GM18951 (cell line): ENCODE measurements around the gene TRUB2.

Experiments used
- POLR2A ChIP-seq: IDR thresholded peaks from 4 replicates; pipeline ENCODE4 v1.6.1; 2011; ENCODE audit warnings: mild to moderate bottlenecking; ENCODE audit not compliant: insufficient read length, insufficient read depth; ENCODE audit errors: extremely low read depth
- in situ Hi-C: fragments of 300-500 bp; cut with MboI; formaldehyde crosslinking; loops from one replicate; pipeline ENCODE4 v1.12.0; 2022; ENCODE audit warnings: low sequenced_read_pairs, mixed read lengths, inconsistent platforms; ENCODE audit not compliant: unreplicated experiment

The TRUB2 gene

GRCh38 chr9:128322404-128323211 is at the start of gene TRUB2, which contains the start of gene COQ4:
TRUB2 (minus strand) TSS chr9:128322447; CDS start chr9:128322408, 39 bp downstream.
COQ4 (plus strand) TSS chr9:128322839; CDS start chr9:128322859, 20 bp downstream.
- peak; percentile 83 for TF ChIP-seq POLR2A
- in situ Hi-C loops = no loop called here

- in situ Hi-C loops = no loop called here
- no peak for TF ChIP-seq POLR2A
These were observed 49.4 kb upstream of the TRUB2 start for GRCh38 chr9:128371630-128372117.

GRCh38 chr9:128370752-128371629 is 48.7 kb upstream of the TRUB2 start, which contains the start of gene URM1:
URM1 (plus strand) TSS chr9:128371374; CDS start chr9:128371381, 7 bp downstream.
- peak; percentile 85 for TF ChIP-seq POLR2A
- in situ Hi-C loops = no loop called here

GRCh38 chr9:128370367-128370751 is 48.1 kb upstream of the TRUB2 start:
- in situ Hi-C loops = no loop called here
- no peak for TF ChIP-seq POLR2A

GRCh38 chr9:128369024-128369706 is 46.9 kb upstream of the TRUB2 start:
- no peak for TF ChIP-seq POLR2A
- in situ Hi-C loops = no loop called here

- in situ Hi-C loops = no loop called here
- no peak for TF ChIP-seq POLR2A
These were observed 43.3 kb upstream of the TRUB2 start for GRCh38 chr9:128365525-128365924.

GRCh38 chr9:128362774-128363173 is 40.5 kb upstream of the TRUB2 start:
- in situ Hi-C loops = no loop called here
- TF ChIP-seq POLR2A = no peak

- in situ Hi-C loops = no loop called here
- TF ChIP-seq POLR2A = peak; percentile 24
These were observed 39.9 kb upstream of the TRUB2 start for GRCh38 chr9:128361986-128362646.

- no peak for TF ChIP-seq POLR2A
- in situ Hi-C loops = no loop called here
These were observed 39.2 kb upstream of the TRUB2 start for GRCh38 chr9:128361296-128361985.

GRCh38 chr9:128360826-128361225 is 38.6 kb upstream of the TRUB2 start:
- no peak for TF ChIP-seq POLR2A
- in situ Hi-C loops = no loop called here

- TF ChIP-seq POLR2A = no peak
- in situ Hi-C loops = no loop called here
These were observed 36.6 kb upstream of the TRUB2 start for GRCh38 chr9:128358861-128359260.

GRCh38 chr9:128358090-128358489 is 35.8 kb upstream of the TRUB2 start:
- in situ Hi-C loops = no loop called here
- TF ChIP-seq POLR2A = no peak
